SK-N-SH treated with all-trans-retinoic acid at 6 μM for 48 hours (cell line): ENCODE data around the gene CLPTM1L.

Experiments used
- ATAC-seq: fragments of 200-7000 bp; cut with Tn5 transposase; 3 replicates; pipeline ENCODE4 v1.9.1; 2020; ENCODE audit warnings: mild to moderate bottlenecking, moderate library complexity
- ARNTL ChIP-seq: fragments of 450-650 bp; formaldehyde crosslinking; IDR thresholded peaks from 2 replicates; pipeline ENCODE4 v1.5.0; 2020; ENCODE audit warnings: low read depth, mild to moderate bottlenecking, moderate library complexity, borderline replicate concordance
- BACH2 ChIP-seq: fragments of 250-450 bp; sonication (Bioruptor Pico); IDR thresholded peaks from 2 replicates; pipeline ENCODE4 v1.9.0; 2021; ENCODE audit warnings: mild to moderate bottlenecking, borderline replicate concordance
- CREB5 ChIP-seq: fragments of 250-450 bp; sonication (Bioruptor Pico); IDR thresholded peaks from 2 replicates; pipeline ENCODE4 v1.5.1; 2020; ENCODE audit warnings: low read depth, mild to moderate bottlenecking, moderate library complexity
- CSDC2 ChIP-seq: fragments of 250-450 bp; sonication (Bioruptor Pico); IDR thresholded peaks from 2 replicates; pipeline ENCODE4 v1.5.0; 2020; ENCODE audit warnings: mild to moderate bottlenecking, moderate library complexity
- ESRRG ChIP-seq: fragments of 250-450 bp; sonication (Bioruptor Pico); IDR thresholded peaks from 2 replicates; pipeline ENCODE4 v1.6.1; 2021; ENCODE audit warnings: mild to moderate bottlenecking
- GLIS3 ChIP-seq: fragments of 250-450 bp; sonication (Bioruptor Pico); IDR thresholded peaks from 2 replicates; pipeline ENCODE4 v1.5.0; 2020; ENCODE audit warnings: mild to moderate bottlenecking, moderate library complexity
- ISL1 ChIP-seq: fragments of 250-450 bp; sonication (Bioruptor Pico); IDR thresholded peaks from 2 replicates; pipeline ENCODE4 v2.1.2; 2022; ENCODE audit warnings: mild to moderate bottlenecking, moderate library complexity
- OSR1 ChIP-seq: fragments of 250-450 bp; sonication (Bioruptor Pico); IDR thresholded peaks from 2 replicates; pipeline ENCODE4 v1.8.0; 2022; ENCODE audit warnings: moderate library complexity, mild to moderate bottlenecking, inconsistent platforms
- PATZ1 ChIP-seq: fragments of 250-450 bp; sonication (Bioruptor Pico); IDR thresholded peaks from 2 replicates; pipeline ENCODE4 v1.8.0; 2020; ENCODE audit warnings: mild to moderate bottlenecking, moderate library complexity, borderline replicate concordance
- POU6F1 ChIP-seq: fragments of 250-450 bp; sonication (Bioruptor Pico); IDR thresholded peaks from 2 replicates; pipeline ENCODE4 v1.8.0; 2021; ENCODE audit warnings: low read depth, mild to moderate bottlenecking, moderate library complexity, borderline replicate concordance
- PPARA ChIP-seq: fragments of 250-450 bp; sonication (Bioruptor Pico); IDR thresholded peaks from 2 replicates; pipeline ENCODE4 v1.5.0; 2020; ENCODE audit warnings: mild to moderate bottlenecking, borderline replicate concordance
- SNAI2 ChIP-seq: fragments of 250-450 bp; sonication (Bioruptor Pico); IDR thresholded peaks from 2 replicates; pipeline ENCODE4 v1.5.0; 2020; ENCODE audit warnings: mild to moderate bottlenecking, moderate library complexity
- TCF4 ChIP-seq: fragments of 250-450 bp; sonication (Bioruptor Pico); IDR thresholded peaks from 2 replicates; pipeline ENCODE4 v1.8.0; 2021; ENCODE audit warnings: mild to moderate bottlenecking, moderate library complexity, borderline replicate concordance
- TOX ChIP-seq: fragments of 250-450 bp; sonication (Bioruptor Pico); IDR thresholded peaks from 2 replicates; pipeline ENCODE4 v1.8.0; 2021; ENCODE audit warnings: mild to moderate bottlenecking, moderate library complexity, borderline replicate concordance
- TSHZ2 ChIP-seq: fragments of 250-450 bp; sonication (Bioruptor Pico); IDR thresholded peaks from 2 replicates; pipeline ENCODE4 v1.5.0; 2020; ENCODE audit warnings: mild to moderate bottlenecking, moderate library complexity
- ZC3H10 ChIP-seq: fragments of 250-450 bp; sonication (Bioruptor Pico); IDR thresholded peaks from 2 replicates; pipeline ENCODE4 v1.5.1; 2021; ENCODE audit warnings: mild to moderate bottlenecking, moderate library complexity
- ZFP3 ChIP-seq: fragments of 250-450 bp; sonication (Bioruptor Pico); IDR thresholded peaks from 2 replicates; pipeline ENCODE4 v1.5.0; 2020; ENCODE audit warnings: mild to moderate bottlenecking, moderate library complexity
- ZFP30 ChIP-seq: fragments of 450-650 bp; formaldehyde crosslinking; IDR thresholded peaks from 2 replicates; pipeline ENCODE4 v1.5.0; 2022; ENCODE audit warnings: mild to moderate bottlenecking, moderate library complexity
- ZNF565 ChIP-seq: fragments of 450-650 bp; formaldehyde crosslinking; conservative IDR thresholded peaks from 2 replicates; pipeline ENCODE4 v1.5.0; 2020; ENCODE audit warnings: low read depth, mild to moderate bottlenecking, moderate library complexity
- ZNF70 ChIP-seq: fragments of 450-650 bp; formaldehyde crosslinking; IDR thresholded peaks from 2 replicates; pipeline ENCODE4 v1.5.0; 2020; ENCODE audit warnings: mild to moderate bottlenecking, moderate library complexity
- ZNF8 ChIP-seq: fragments of 450-650 bp; formaldehyde crosslinking; IDR thresholded peaks from 2 replicates; pipeline ENCODE4 v1.5.0; 2020; ENCODE audit warnings: mild to moderate bottlenecking, moderate library complexity

Gene CLPTM1L

GRCh38 chr5:1292846-1293415 is 52.0 kb downstream of the CLPTM1L start:
- ATAC-seq = no peak
- TF ChIP-seq TOX (no peak), ISL1 (CRISPR knock-in tag) (no peak), SNAI2 (CRISPR knock-in tag) (no peak), GLIS3 (CRISPR knock-in tag) (no peak), PATZ1 (CRISPR knock-in tag) (no peak), ZFP3 (CRISPR knock-in tag) (no peak), ZC3H10 (no peak), CSDC2 (no peak), ZNF70 (no peak), ARNTL (CRISPR knock-in tag) (no peak), BACH2 (CRISPR knock-in tag) (no peak), TSHZ2 (CRISPR knock-in tag) (no peak), ZNF565 (no peak), OSR1 (no peak), POU6F1 (CRISPR knock-in tag) (no peak), ZFP30 (CRISPR knock-in tag) (no peak)

GRCh38 chr5:1292139-1292538 is 52.8 kb downstream of the CLPTM1L start:
- no peak for TF ChIP-seq ESRRG (CRISPR knock-in tag)
- TF ChIP-seq SNAI2 (CRISPR knock-in tag) = no peak
- TF ChIP-seq POU6F1 (CRISPR knock-in tag) = no peak
- no peak for TF ChIP-seq TCF4 (CRISPR knock-in tag)
- ATAC-seq = no peak

GRCh38 chr5:1291611-1292080 is 53.3 kb downstream of the CLPTM1L start:
- ATAC-seq = no peak
- TF ChIP-seq TSHZ2 (CRISPR knock-in tag) = no peak
- no peak for TF ChIP-seq ARNTL (CRISPR knock-in tag)
- no peak for TF ChIP-seq ZNF70
- no peak for TF ChIP-seq ESRRG (CRISPR knock-in tag)
- no peak for TF ChIP-seq CREB5 (CRISPR knock-in tag)
- TF ChIP-seq PPARA (CRISPR knock-in tag) = no peak
- no peak for TF ChIP-seq PATZ1 (CRISPR knock-in tag)
- no peak for TF ChIP-seq ZFP3 (CRISPR knock-in tag)
- TF ChIP-seq TCF4 (CRISPR knock-in tag) = no peak
- TF ChIP-seq ZNF8 (CRISPR knock-in tag) = no peak
- TF ChIP-seq BACH2 (CRISPR knock-in tag) = no peak
- no peak for TF ChIP-seq POU6F1 (CRISPR knock-in tag)
- TF ChIP-seq ZC3H10 = no peak
- TF ChIP-seq SNAI2 (CRISPR knock-in tag) = no peak
